CD4-positive, alpha-beta T cell treated with Interferon alpha-2 for 1 hour (primary cell): ENCODE results near the gene CRADD.

Experiments
- DNase-seq, 2 donors: peaks; one replicate each; pipeline ENCODE4 v3.0.0-alpha.2; 2020 to 2022

The CRADD gene

GRCh38 chr12:93819050-93819491, 141.9 kb downstream of the CRADD start:
- no peak for DNase-seq

GRCh38 chr12:93823616-93824391, 146.6 kb downstream of the CRADD start:
- no peak for DNase-seq

- no peak for DNase-seq
Measured at GRCh38 chr12:93824514-93825500, 147.6 kb downstream of the CRADD start.

- DNase-seq, result no peak
Measured at GRCh38 chr12:93825501-93825888, 148.3 kb downstream of the CRADD start.

- DNase-seq, result no peak
Measured at GRCh38 chr12:93825931-93826555, 148.9 kb downstream of the CRADD start.

- no peak for DNase-seq
Measured at GRCh38 chr12:93827179-93827578, 150.0 kb downstream of the CRADD start.

- no peak for DNase-seq
Measured at GRCh38 chr12:93827669-93828068, 150.5 kb downstream of the CRADD start.

- no peak for DNase-seq
Measured at GRCh38 chr12:93829016-93829415, 151.8 kb downstream of the CRADD start.

GRCh38 chr12:93831374-93831773, 154.2 kb downstream of the CRADD start:
- DNase-seq, result no peak

- no peak for DNase-seq
Measured at GRCh38 chr12:93832131-93832530, 155.0 kb downstream of the CRADD start.

- DNase-seq, result no peak
Measured at GRCh38 chr12:93833946-93834345, 156.8 kb downstream of the CRADD start.

- no peak for DNase-seq
Measured at GRCh38 chr12:93836620-93837260, 159.6 kb downstream of the CRADD start.

- no peak for DNase-seq
Measured at GRCh38 chr12:93838193-93838592, 161.0 kb downstream of the CRADD start.

GRCh38 chr12:93839064-93839463, 161.9 kb downstream of the CRADD start:
- DNase-seq, result no peak

GRCh38 chr12:93841671-93842070, 164.5 kb downstream of the CRADD start:
- no peak for DNase-seq

- DNase-seq, result no peak
Measured at GRCh38 chr12:93844164-93844784, 167.1 kb downstream of the CRADD start.

GRCh38 chr12:93846936-93847516, 169.9 kb downstream of the CRADD start:
- no peak for DNase-seq

- DNase-seq, result no peak
Measured at GRCh38 chr12:93847517-93848474, 170.6 kb downstream of the CRADD start.

- peak in 1 of 2 donors; percentile 47 for DNase-seq
Measured at GRCh38 chr12:93848523-93849101, 171.4 kb downstream of the CRADD start.

- no peak for DNase-seq
Measured at GRCh38 chr12:93849946-93850345, 172.8 kb downstream of the CRADD start.
